ENCODE measurements around the gene FBXW8. TPM values are rescaled to one million over a fixed set of nuclear protein-coding genes. Genes with fewer than 3 reads are reported as not detected.

FBXW8 gene
- total RNA-seq, 4 donors from 2014 or later: 7.4 to 15.4 (median 10.2) TPM

GRCh38 chr12:116885491-116885890 lies 25.3 kb upstream of the FBXW8 start:
- intact Hi-C loops (cut with DNase I): no loop called here
- no peak overlapping the region for H3K27ac ChIP-seq
- H3K36me3 ChIP-seq: no peaks in the 10 kb centered on the region
- H3K4me3 ChIP-seq: no peak overlapping the region
- 66 to 77% methylated on average over 2 of the region's 2 CpGs for WGBS, 2 donors
- H3K4me1 ChIP-seq: peaks cover 8 to 24% (median 10%) of the 10 kb centered on the region in 3 donors
- peaks cover 0 to 96% (median 14%) of the 10 kb centered on the region in 4 donors for H3K27me3 ChIP-seq
- peaks cover 0 to 4% (median 0%) of the 10 kb centered on the region in 3 donors for H3K9me3 ChIP-seq
- no peak for TF ChIP-seq CTCF (IDR thresholded peaks at IDR 0.05)
- no peak for TF ChIP-seq POLR2A (IDR thresholded peaks at IDR 0.05)
- DNase-seq: no peak

- no peaks in the 10 kb centered on the region for H3K36me3 ChIP-seq
- 80 to 83% methylated on average over 1 of the region's 1 CpG for WGBS, 2 donors
Measured at GRCh38 chr12:116887244-116887643, 23.5 kb upstream of the FBXW8 start.

GRCh38 chr12:116887897-116888296 lies 22.9 kb upstream of the FBXW8 start:
- peaks cover 0 to 82% (median 5%) of the 10 kb centered on the region in 4 donors for H3K27me3 ChIP-seq
- H3K36me3 ChIP-seq: no peaks in the 10 kb centered on the region
- no peak overlapping the region for H3K4me3 ChIP-seq
- H3K9me3 ChIP-seq: peaks cover 0 to 5% (median 0%) of the 10 kb centered on the region in 3 donors
- intact Hi-C loops (cut with DNase I): no loop called here
- peaks cover 0 to under 1% (median 0%) of the 10 kb centered on the region in 3 donors for H3K4me1 ChIP-seq
- DNase-seq: no peak
- 66 to 75% methylated on average over 5 to 6 of the region's 6 CpGs for WGBS, 2 donors
- H3K27ac ChIP-seq: no peak overlapping the region
- TF ChIP-seq POLR2A (IDR thresholded peaks at IDR 0.05) (no peak), CTCF (IDR thresholded peaks at IDR 0.05) (no peak)

More at GRCh38 chr12:116887244-116887643, 23.5 kb upstream of the FBXW8 start:
- Histone ChIP-seq H3K9me3 (peaks cover 0 to 5% (median 0%) of the 10 kb centered on the region in 3 donors), H3K4me1 (peaks cover 0 to 7% (median 0%) of the 10 kb centered on the region in 3 donors), H3K4me3 (no peak overlapping the region), H3K27ac (no peak overlapping the region), H3K27me3 (peaks cover 0 to 85% (median 8%) of the 10 kb centered on the region in 4 donors)
- DNase-seq: no peak
- TF ChIP-seq CTCF (IDR thresholded peaks at IDR 0.05) (no peak), POLR2A (IDR thresholded peaks at IDR 0.05) (no peak)
- intact Hi-C loops (cut with DNase I): no loop called here

- WGBS, 2 donors: 90 to 93% methylated on average over 2 of the region's 2 CpGs
- DNase-seq: no peak
- H3K9me3 ChIP-seq: peaks cover 0 to 5% (median 0%) of the 10 kb centered on the region in 3 donors
- no peaks in the 10 kb centered on the region for H3K4me1 ChIP-seq
- H3K27me3 ChIP-seq: peaks cover 0 to 61% (median 0%) of the 10 kb centered on the region in 4 donors
- H3K27ac ChIP-seq: no peak overlapping the region
- TF ChIP-seq CTCF (IDR thresholded peaks at IDR 0.05) (no peak), POLR2A (IDR thresholded peaks at IDR 0.05) (no peak)
- H3K4me3 ChIP-seq: no peak overlapping the region
- intact Hi-C loops (cut with DNase I): no loop called here
- H3K36me3 ChIP-seq: no peaks in the 10 kb centered on the region
Measured at GRCh38 chr12:116890330-116890729, 20.4 kb upstream of the FBXW8 start.

GRCh38 chr12:116891019-116891418 lies 19.7 kb upstream of the FBXW8 start:
- Histone ChIP-seq H3K27ac (no peak overlapping the region), H3K4me3 (no peak overlapping the region), H3K36me3 (no peaks in the 10 kb centered on the region), H3K4me1 (no peaks in the 10 kb centered on the region), H3K9me3 (peaks cover 0 to 5% (median 0%) of the 10 kb centered on the region in 3 donors), H3K27me3 (peaks cover 0 to 54% (median 0%) of the 10 kb centered on the region in 4 donors)
- intact Hi-C loops (cut with DNase I): no loop called here
- DNase-seq: no peak
- no peak for TF ChIP-seq POLR2A (IDR thresholded peaks at IDR 0.05)
- TF ChIP-seq CTCF (IDR thresholded peaks at IDR 0.05): no peak
- WGBS, 2 donors: 86 to 93% methylated on average over 3 of the region's 3 CpGs

Measured in esophagus squamous epithelium (tissue), 5 donors.